ENCODE measurements around the gene MGAT3.
A peak's percentile ranks its signal among the peaks of the same experiment; 100 is the strongest.

Gene MGAT3

DNA sequence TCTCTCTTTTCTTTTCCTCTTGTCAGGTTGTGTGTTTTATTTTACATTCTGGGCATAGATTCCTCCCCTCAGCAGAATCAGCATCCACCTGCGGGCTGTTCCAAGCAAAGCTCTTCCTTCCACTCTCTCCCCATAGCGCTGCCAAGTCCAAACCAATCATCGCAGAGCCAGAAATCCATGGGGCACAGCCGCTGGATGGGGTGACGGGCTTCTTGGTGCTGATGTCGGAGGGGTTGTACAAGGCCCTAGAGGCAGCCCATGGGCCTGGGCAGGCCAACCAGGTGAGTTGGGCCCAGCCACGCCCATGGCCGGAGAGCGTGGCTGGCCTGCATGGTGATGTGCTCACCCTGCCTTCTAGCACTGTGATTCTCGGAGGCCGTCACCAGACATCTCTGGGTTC is 35.1 kb upstream of the MGAT3 start:
- no peaks in the 10 kb centered on the region for H3K9me3 Mint-ChIP-seq
- H3K36me3 Mint-ChIP-seq (ENCODE audit: low read depth) = peaks cover 41% of the 10 kb centered on the region
- no peaks in the 10 kb centered on the region for H3K27me3 Mint-ChIP-seq (ENCODE audit: low read depth)
- DNase-seq (ENCODE audit: low spot score) = no peak
- H3K4me3 Mint-ChIP-seq = no peak overlapping the region
- H3K27ac Mint-ChIP-seq = peak overlapping the region; percentile 2
- H3K4me1 Mint-ChIP-seq (ENCODE audit: low read depth) = no peaks in the 10 kb centered on the region

DNA sequence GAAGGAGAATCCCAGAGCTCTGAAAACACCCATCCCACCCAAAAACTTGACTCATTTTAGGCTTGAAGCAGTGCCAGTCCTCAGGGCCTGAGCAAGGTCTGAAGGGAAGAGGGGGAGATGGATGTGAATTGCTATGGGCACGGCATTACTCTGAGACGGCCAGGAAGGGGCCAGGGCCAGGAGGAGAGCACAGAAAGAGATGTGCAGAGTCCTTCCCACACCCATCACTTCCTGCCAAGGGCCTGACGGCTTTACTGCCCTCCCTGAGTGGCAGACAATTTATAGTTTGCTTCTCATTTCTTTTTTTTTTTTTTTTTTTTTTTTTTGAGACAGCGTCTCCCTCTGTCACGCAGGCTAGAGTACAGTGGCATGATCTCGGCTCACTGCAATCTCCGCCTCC is 34.7 kb upstream of the MGAT3 start:
- DNase-seq (ENCODE audit: low spot score) = no peak
- no peak overlapping the region for H3K27ac Mint-ChIP-seq
- H3K4me1 Mint-ChIP-seq (ENCODE audit: low read depth) = no peaks in the 10 kb centered on the region
- no peaks in the 10 kb centered on the region for H3K27me3 Mint-ChIP-seq (ENCODE audit: low read depth)
- no peaks in the 10 kb centered on the region for H3K9me3 Mint-ChIP-seq
- H3K36me3 Mint-ChIP-seq (ENCODE audit: low read depth) = peaks cover 43% of the 10 kb centered on the region
- H3K4me3 Mint-ChIP-seq = no peak overlapping the region

DNA sequence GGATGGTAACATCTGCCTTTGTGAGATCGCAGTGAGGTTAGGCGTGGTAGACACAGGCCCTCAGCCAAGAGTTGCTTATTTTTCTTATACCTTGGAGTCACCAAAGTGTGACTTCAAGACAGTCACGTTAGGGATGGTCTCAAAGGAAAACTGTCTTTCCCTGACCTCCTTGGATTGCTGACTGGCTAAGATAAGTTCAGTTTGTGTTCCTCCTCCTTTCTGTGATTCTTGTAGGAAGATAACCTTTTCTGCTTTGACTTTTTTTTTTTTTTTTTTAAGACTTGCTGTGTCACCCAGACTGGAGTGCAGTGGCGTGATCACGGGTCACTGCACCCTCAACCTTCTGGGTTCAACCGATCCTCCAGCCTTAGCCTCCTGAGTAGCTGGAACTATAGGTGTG is 34.1 kb upstream of the MGAT3 start:
- H3K9me3 Mint-ChIP-seq = no peaks in the 10 kb centered on the region
- no peaks in the 10 kb centered on the region for H3K27me3 Mint-ChIP-seq (ENCODE audit: low read depth)
- peaks cover 48% of the 10 kb centered on the region for H3K36me3 Mint-ChIP-seq (ENCODE audit: low read depth)
- no peak for DNase-seq (ENCODE audit: low spot score)
- H3K4me1 Mint-ChIP-seq (ENCODE audit: low read depth) = no peaks in the 10 kb centered on the region
- no peak overlapping the region for H3K4me3 Mint-ChIP-seq
- H3K27ac Mint-ChIP-seq = no peak overlapping the region

DNA sequence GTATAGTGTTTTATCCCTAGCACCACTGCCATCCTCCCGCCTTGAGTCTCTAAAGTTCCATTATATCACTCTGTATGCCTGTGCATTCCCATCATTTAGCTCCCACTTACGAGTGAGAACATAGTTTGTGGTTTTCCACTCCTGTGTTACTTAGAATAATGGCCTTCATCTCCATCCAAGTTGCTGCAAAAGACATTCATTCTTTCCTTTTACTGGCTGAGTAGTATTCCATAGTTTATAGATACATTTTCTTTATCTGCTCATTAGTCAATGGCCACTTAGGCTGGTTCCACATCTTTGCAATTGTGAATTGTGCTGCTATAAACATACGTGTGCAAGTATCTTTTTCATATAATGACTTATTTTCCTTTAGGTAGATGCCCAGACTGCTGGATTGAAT is 32.8 kb upstream of the MGAT3 start:
- no peaks in the 10 kb centered on the region for H3K4me1 Mint-ChIP-seq (ENCODE audit: low read depth)
- no peak overlapping the region for H3K27ac Mint-ChIP-seq
- no peaks in the 10 kb centered on the region for H3K9me3 Mint-ChIP-seq

DNA sequence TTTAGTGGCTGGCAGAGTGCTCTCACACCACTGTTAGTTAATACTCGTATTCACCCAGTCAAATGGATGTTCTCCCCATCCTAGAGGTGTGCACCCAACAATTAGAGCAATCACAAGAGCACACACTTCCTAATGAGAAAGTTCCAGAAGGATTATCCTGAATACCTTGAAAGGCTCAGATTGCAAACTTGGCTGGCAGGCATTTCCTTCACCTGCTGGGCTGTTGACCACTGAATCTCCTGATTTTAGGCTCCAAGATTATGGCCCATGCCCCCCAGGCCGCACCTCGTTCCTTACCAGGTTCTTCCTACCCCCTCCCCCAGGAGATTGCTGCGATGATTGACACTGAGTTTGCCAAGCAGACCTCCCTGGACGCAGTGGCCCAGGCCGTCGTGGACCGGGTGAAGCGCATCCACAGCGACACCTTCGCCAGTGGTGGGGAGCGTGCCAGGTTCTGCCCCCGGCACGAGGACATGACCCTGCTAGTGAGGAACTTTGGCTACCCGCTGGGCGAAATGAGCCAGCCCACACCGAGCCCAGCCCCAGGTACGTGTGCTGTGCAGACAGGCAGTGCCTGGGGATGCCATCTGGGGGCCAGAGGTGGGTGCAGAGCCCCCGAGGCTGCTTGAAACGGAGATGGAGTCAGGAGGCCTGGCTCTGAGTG is 30.3 kb upstream of the MGAT3 start:
- Mint-ChIP-seq H3K9me3 (no peaks in the 10 kb centered on the region), H3K4me3 (no peak overlapping the region), H3K36me3 (ENCODE audit: low read depth) (peaks cover 33% of the 10 kb centered on the region), H3K27me3 (ENCODE audit: low read depth) (no peaks in the 10 kb centered on the region), H3K4me1 (ENCODE audit: low read depth) (no peaks in the 10 kb centered on the region), H3K27ac (no peak overlapping the region)
- DNase-seq (ENCODE audit: low spot score) = no peak

More for the DNA sequence above, 32.8 kb upstream of the MGAT3 start:
- no peak overlapping the region for H3K4me3 Mint-ChIP-seq
- H3K27me3 Mint-ChIP-seq (ENCODE audit: low read depth) = no peaks in the 10 kb centered on the region
- no peak for DNase-seq (ENCODE audit: low spot score)
- H3K36me3 Mint-ChIP-seq (ENCODE audit: low read depth) = peaks cover 44% of the 10 kb centered on the region

DNA sequence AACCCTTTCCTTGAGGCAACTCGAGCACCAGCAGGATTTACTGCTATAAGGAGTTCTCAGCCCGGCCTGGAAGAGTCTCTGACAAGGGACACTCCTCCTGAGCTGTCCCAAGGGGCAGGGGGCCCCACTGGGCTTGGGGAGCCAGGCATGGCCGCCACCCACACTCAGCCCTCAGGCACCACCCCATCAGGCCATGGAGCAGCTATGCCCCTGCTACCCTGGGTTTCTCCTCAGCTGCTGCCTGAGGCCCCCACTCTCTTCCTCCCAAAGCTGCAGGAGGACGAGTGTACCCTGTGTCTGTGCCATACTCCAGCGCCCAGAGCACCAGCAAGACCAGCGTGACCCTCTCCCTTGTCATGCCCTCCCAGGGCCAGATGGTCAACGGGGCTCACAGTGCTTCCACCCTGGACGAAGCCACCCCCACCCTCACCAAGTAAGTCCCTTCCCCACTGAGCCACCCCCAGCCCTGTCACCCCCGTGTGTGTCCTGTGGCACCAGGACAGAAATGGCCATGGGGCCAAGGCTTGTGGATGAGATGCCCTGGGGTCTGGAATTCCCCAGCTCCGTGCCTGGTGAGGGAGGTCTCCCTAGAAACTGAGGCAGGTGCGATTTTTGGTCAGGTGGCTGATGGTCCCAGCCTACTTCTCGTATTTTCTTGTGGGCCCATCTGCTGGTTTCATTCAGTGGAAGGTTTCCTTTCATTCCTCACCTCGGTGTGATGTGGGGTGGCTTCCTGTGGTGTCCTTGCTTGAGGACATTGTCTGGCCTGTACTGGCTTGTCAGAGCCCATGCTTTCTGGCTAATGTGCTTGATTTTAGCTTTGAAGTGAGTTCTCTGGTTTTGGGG is 28.8 kb upstream of the MGAT3 start:
- peaks cover 26% of the 10 kb centered on the region for H3K36me3 Mint-ChIP-seq (ENCODE audit: low read depth)
- no peak overlapping the region for H3K27ac Mint-ChIP-seq
- no peak overlapping the region for H3K4me3 Mint-ChIP-seq
- H3K9me3 Mint-ChIP-seq = no peaks in the 10 kb centered on the region
- no peak for DNase-seq (ENCODE audit: low spot score)
- no peaks in the 10 kb centered on the region for H3K27me3 Mint-ChIP-seq (ENCODE audit: low read depth)
- no peaks in the 10 kb centered on the region for H3K4me1 Mint-ChIP-seq (ENCODE audit: low read depth)

DNA sequence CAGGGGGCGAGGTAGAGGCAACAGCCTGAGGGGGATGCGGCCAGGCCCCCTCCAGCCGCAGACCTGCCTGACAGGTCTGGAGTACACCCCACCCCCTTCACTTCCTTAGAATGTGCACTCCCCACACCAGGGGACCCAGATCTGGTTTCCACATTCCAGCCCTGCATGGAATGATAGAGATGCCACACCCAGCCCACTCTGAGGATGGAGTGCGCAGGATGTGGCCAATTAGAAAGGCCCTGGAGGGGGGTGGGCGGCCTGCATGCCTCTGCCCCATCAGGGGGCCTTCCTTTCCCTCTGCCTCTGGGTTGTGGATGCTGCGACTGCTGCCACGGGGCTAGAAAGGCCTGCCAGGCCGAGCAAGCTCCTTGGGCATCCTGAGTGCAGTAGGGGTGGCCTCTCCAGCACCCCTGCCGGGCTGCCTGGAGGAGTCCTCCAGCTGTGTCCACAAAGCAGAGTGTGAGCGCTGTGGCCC is 28.2 kb upstream of the MGAT3 start:
- H3K36me3 Mint-ChIP-seq (ENCODE audit: low read depth) = peaks cover 26% of the 10 kb centered on the region

DNA sequence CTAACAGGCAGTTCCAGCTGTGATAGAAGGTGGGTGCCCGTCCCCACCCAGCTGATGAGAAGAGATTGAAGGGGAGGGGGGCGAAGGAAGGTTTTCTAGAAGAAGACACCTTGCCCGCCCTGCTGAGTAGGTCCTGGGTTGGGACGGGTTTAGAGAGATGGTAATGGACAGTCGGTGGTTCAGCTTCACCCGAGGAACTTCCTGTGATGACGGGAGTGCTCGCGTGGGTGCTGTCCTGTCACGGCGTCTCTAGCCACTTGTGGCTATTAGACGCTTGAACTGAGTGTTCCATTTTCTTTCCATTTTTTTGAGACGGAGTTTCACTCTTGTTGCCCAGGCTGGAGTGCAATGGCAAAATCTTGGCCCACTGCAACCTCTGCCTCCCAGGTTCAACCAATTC is 27.6 kb upstream of the MGAT3 start:
- H3K27me3 Mint-ChIP-seq (ENCODE audit: low read depth) = no peaks in the 10 kb centered on the region
- no peak for DNase-seq (ENCODE audit: low spot score)
- H3K27ac Mint-ChIP-seq = no peak overlapping the region
- no peaks in the 10 kb centered on the region for H3K4me1 Mint-ChIP-seq (ENCODE audit: low read depth)
- H3K4me3 Mint-ChIP-seq = no peak overlapping the region
- peaks cover 24% of the 10 kb centered on the region for H3K36me3 Mint-ChIP-seq (ENCODE audit: low read depth)
- no peaks in the 10 kb centered on the region for H3K9me3 Mint-ChIP-seq

More for the DNA sequence above, 28.2 kb upstream of the MGAT3 start:
- Mint-ChIP-seq H3K4me3 (no peak overlapping the region), H3K4me1 (ENCODE audit: low read depth) (no peaks in the 10 kb centered on the region), H3K27ac (no peak overlapping the region), H3K9me3 (no peaks in the 10 kb centered on the region), H3K27me3 (ENCODE audit: low read depth) (no peaks in the 10 kb centered on the region)
- no peak for DNase-seq (ENCODE audit: low spot score)

DNA sequence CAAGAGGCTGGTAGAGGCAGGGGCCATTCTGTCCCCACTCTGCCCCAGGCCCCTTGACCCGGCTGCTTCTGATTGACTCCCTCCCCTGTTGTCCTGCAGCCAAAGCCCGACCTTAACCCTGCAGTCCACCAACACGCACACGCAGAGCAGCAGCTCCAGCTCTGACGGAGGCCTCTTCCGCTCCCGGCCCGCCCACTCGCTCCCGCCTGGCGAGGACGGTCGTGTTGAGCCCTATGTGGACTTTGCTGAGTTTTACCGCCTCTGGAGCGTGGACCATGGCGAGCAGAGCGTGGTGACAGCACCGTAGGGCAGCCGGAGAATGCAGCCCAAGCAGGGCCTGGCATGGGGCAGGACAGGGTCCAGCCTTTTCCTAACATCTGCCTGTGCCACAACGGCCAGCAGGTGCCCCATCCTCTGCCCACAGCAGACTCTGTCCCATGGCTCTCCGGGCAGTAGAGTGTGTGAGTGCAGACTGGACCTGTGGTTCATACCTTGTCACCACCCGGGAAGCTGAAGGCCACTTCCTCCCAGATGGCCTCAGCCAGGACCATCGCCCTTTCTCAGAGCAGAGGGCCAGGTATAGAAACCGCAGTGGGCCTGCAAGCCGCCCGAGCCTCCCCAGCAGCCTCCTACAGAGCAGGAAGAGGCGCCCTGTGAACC is 26.8 kb upstream of the MGAT3 start:
- Mint-ChIP-seq H3K27me3 (ENCODE audit: low read depth) (no peaks in the 10 kb centered on the region), H3K27ac (no peak overlapping the region), H3K9me3 (no peaks in the 10 kb centered on the region), H3K36me3 (ENCODE audit: low read depth) (peaks cover 24% of the 10 kb centered on the region), H3K4me3 (no peak overlapping the region), H3K4me1 (ENCODE audit: low read depth) (no peaks in the 10 kb centered on the region)
- no peak for DNase-seq (ENCODE audit: low spot score)

DNA sequence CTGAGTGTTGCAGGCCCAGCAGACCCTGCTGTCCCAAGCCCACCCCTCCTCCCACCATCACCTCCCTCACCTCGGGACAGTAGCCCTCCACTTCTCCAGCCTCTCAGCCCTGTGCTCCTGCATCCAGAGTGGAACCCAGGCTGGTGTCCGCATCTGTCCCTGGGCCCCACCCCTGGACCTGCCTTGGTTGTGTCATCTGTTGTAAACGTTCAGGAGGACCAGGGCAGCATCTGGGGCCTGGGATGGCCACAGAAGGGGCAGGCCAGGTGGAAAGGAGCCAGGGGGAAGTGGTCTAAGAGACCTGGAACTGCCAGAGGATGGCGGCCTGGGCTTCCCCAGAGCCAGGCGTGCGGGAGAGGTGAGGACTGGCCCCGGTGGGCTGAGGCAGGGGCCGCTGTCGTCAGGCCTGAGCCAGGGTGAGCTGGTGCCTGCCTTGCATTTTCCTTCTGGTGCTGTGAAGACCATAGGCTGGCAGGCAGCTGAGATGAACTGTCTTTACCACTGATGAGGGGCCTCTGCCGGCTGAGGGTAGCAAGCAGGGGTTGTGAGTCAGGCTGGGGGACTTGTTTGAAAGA is 26.1 kb upstream of the MGAT3 start:
- Mint-ChIP-seq H3K9me3 (no peaks in the 10 kb centered on the region), H3K27me3 (ENCODE audit: low read depth) (no peaks in the 10 kb centered on the region), H3K27ac (no peak overlapping the region), H3K36me3 (ENCODE audit: low read depth) (peaks cover 24% of the 10 kb centered on the region), H3K4me1 (ENCODE audit: low read depth) (no peaks in the 10 kb centered on the region), H3K4me3 (no peak overlapping the region)
- DNase-seq (ENCODE audit: low spot score) = no peak

DNA sequence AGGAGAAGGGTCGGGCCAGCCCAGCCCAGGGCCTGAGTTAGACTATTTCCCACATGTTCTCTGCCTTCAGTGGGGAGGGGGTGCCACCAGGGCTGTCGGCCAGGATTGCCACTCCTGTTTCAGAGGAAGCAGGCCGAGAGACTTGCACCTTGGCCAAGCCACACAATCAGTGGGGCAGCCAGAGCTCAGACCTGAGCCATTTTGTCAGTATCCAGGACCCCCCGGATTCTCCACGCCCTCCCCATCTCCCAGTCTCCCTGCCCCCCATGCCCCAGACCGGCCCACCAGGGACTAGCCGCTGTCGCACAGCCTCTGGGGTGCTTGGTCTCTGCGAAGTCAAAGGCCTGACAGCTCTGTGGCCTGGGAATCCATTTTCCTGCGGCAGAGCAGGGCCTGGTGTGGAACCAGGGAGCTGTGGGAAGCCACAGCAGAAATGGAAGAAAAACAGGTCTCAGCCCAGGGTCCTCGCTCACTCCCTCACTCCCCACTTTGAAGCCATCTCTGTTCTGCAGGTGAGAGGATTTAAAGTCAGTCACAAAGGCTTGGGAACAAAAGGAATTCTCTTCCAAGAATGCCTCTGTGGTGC is 25.5 kb upstream of the MGAT3 start:
- no peak for DNase-seq (ENCODE audit: low spot score)
- H3K9me3 Mint-ChIP-seq = no peaks in the 10 kb centered on the region
- no peaks in the 10 kb centered on the region for H3K27me3 Mint-ChIP-seq (ENCODE audit: low read depth)
- no peaks in the 10 kb centered on the region for H3K4me1 Mint-ChIP-seq (ENCODE audit: low read depth)
- H3K27ac Mint-ChIP-seq = no peak overlapping the region
- H3K4me3 Mint-ChIP-seq = no peak overlapping the region
- H3K36me3 Mint-ChIP-seq (ENCODE audit: low read depth) = peaks cover 24% of the 10 kb centered on the region

DNA sequence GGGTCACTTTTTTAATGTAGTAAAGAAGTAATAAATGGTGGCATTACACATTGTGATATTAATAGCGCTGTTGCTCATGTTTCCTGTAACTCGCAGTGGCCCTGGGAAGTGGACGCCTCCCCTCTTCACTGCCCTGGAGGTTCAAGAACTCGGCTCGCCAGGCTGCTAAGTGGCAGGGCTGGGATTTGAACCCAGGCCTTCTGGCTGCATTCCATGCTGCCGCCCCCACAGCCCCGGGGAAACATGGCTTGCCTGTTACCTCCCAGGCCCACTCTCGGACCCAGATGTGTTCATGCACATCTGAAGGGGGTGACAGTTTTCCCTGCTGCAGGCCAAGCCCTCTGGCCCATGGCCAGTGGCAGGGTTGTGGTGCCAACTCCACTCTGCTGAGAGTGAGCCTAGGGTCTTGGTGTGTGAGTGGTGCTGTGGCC is 25.0 kb upstream of the MGAT3 start:
- no peak for DNase-seq (ENCODE audit: low spot score)
- Mint-ChIP-seq H3K36me3 (ENCODE audit: low read depth) (peaks cover 24% of the 10 kb centered on the region), H3K4me3 (no peak overlapping the region), H3K27me3 (ENCODE audit: low read depth) (no peaks in the 10 kb centered on the region), H3K4me1 (ENCODE audit: low read depth) (no peaks in the 10 kb centered on the region), H3K9me3 (no peaks in the 10 kb centered on the region), H3K27ac (no peak overlapping the region)

DNA sequence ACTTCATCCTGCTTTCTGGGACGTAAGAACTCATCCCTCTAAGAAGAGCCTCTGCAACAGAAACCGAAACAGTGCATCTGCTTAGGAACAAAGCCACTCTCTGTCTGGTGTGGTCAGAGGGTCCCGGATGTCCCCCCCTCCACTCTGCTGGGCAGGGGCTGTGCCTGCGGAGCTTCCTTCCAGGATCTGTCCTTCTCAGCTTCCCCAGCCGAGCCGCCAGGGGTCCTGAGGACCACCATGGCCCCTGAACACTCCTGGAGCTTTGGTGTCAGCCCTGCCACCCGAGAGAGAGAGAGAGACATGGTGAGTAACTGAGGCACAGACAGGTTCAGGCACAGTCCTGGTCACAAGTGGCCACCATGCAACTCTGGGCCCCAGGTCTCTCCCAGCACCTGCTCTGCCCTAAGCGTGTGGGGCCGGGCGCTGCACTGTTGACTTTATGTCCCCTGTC is 24.4 kb upstream of the MGAT3 start:
- H3K36me3 Mint-ChIP-seq (ENCODE audit: low read depth) = peaks cover 19% of the 10 kb centered on the region
- H3K4me1 Mint-ChIP-seq (ENCODE audit: low read depth) = no peaks in the 10 kb centered on the region
- no peak overlapping the region for H3K27ac Mint-ChIP-seq
- H3K4me3 Mint-ChIP-seq = no peak overlapping the region
- no peaks in the 10 kb centered on the region for H3K27me3 Mint-ChIP-seq (ENCODE audit: low read depth)
- no peak for DNase-seq (ENCODE audit: low spot score)
- H3K9me3 Mint-ChIP-seq = no peaks in the 10 kb centered on the region
